HepG2 (cell line): ENCODE results near the gene MICALL2. TPM values are rescaled to one million over a fixed set of nuclear protein-coding genes. Genes with fewer than 3 reads are reported as not detected.

ENCODE experiments used
- AHR ChIP-seq: IDR thresholded peaks from 2 replicates; pipeline ENCODE4 v1.6.1; 2018; ENCODE audit warnings: missing genetic modification reagents, missing compliant biosample characterization
- ATF7 ChIP-seq, 2 experiments: fragments of 450-650 bp in 1 of 2; sonication (generic) in 1 of 2; formaldehyde crosslinking in 1 of 2; IDR thresholded peaks; 2 replicates each; pipeline versions ENCODE4 v1.4.0 to v1.6.1; 2016 to 2020; ENCODE audit warnings: antibody characterized with exemption in 1 of 2, mild to moderate bottlenecking in 1 of 2, missing genetic modification reagents in 1 of 2
- BATF2 ChIP-seq: sonication (generic); formaldehyde crosslinking; IDR thresholded peaks from 2 replicates; pipeline ENCODE4 v1.8.0; 2022; ENCODE audit warnings: mild to moderate bottlenecking, missing genetic modification reagents, moderate library complexity
- CAMTA2 ChIP-seq: sonication (generic); formaldehyde crosslinking; IDR thresholded peaks from 2 replicates; pipeline ENCODE4 v1.4.0; 2020; ENCODE audit warnings: mild to moderate bottlenecking, missing genetic modification reagents, borderline replicate concordance
- CBX5 ChIP-seq: sonication (generic); formaldehyde crosslinking; IDR thresholded peaks from 2 replicates; pipeline ENCODE4 v1.4.0; 2020; ENCODE audit warnings: missing genetic modification reagents, borderline replicate concordance
- GABPA ChIP-seq, 2 experiments: IDR thresholded peaks; 2 replicates each; pipeline ENCODE4 v1.6.1; 2011 to 2016; ENCODE audit warnings: low read depth in 2 of 2, low read length in 1 of 2, missing biosample characterization in 1 of 2, missing genetic modification characterization in 1 of 2
- HOXA9 ChIP-seq: sonication (generic); formaldehyde crosslinking; IDR thresholded peaks from 2 replicates; pipeline ENCODE4 v1.8.1; 2022; ENCODE audit warnings: missing genetic modification reagents, mild to moderate bottlenecking, moderate library complexity, borderline replicate concordance
- IKZF5 ChIP-seq: IDR thresholded peaks from 2 replicates; pipeline ENCODE4 v1.6.1; 2018; ENCODE audit warnings: missing genetic modification reagents, mild to moderate bottlenecking, missing compliant biosample characterization
- KLF13 ChIP-seq: sonication (generic); formaldehyde crosslinking; IDR thresholded peaks from 2 replicates; pipeline ENCODE4 v1.4.0; 2020; ENCODE audit warnings: mild to moderate bottlenecking, missing genetic modification reagents
- MAZ ChIP-seq, 2 experiments: sonication (generic) in 1 of 2; formaldehyde crosslinking in 1 of 2; IDR thresholded peaks; 2 replicates each; pipeline versions ENCODE4 v1.5.0 to v1.6.1; 2012 to 2020; ENCODE audit warnings: low read depth in 2 of 2, mild to moderate bottlenecking in 2 of 2, borderline replicate concordance in 1 of 2, improper control_type of control experiment in 1 of 2, low read length in 1 of 2, missing genetic modification reagents in 1 of 2, moderate library complexity in 1 of 2
- MIER3 ChIP-seq: IDR thresholded peaks from 2 replicates; pipeline ENCODE4 v1.6.1; 2016; ENCODE audit warnings: missing compliant biosample characterization, borderline replicate concordance
- RNF2 ChIP-seq: fragments of 450-650 bp; conservative IDR thresholded peaks from 2 replicates; pipeline ENCODE4 v1.6.1; 2016; ENCODE audit warnings: low read depth
- SNAI1 ChIP-seq: sonication (generic); formaldehyde crosslinking; IDR thresholded peaks from 2 replicates; pipeline ENCODE4 v1.5.0; 2020; ENCODE audit warnings: mild to moderate bottlenecking, missing genetic modification reagents, borderline replicate concordance
- TAF1 ChIP-seq: sonication (generic); formaldehyde crosslinking; IDR thresholded peaks from 2 replicates; pipeline ENCODE4 v1.4.0; 2020; ENCODE audit warnings: missing genetic modification reagents
- TAF15 ChIP-seq: fragments of 200-400 bp; formaldehyde crosslinking; IDR thresholded peaks from one replicate; pipeline ENCODE4 v1.6.1; 2018; ENCODE audit warnings: mild to moderate bottlenecking, low read depth, low read length; ENCODE audit not compliant: poor library complexity, severe bottlenecking
- TBL1XR1 ChIP-seq: fragments of 150-350 bp; IDR thresholded peaks from 2 replicates; pipeline ENCODE4 v1.6.1; 2014; ENCODE audit warnings: borderline replicate concordance, low read length; ENCODE audit not compliant: partially characterized antibody
- TOE1 ChIP-seq: sonication (generic); formaldehyde crosslinking; IDR thresholded peaks from 2 replicates; pipeline ENCODE4 v1.4.0; 2020; ENCODE audit warnings: mild to moderate bottlenecking, missing genetic modification reagents
- WIZ ChIP-seq: sonication (generic); formaldehyde crosslinking; IDR thresholded peaks from 2 replicates; pipeline ENCODE4 v1.5.1; 2020; ENCODE audit warnings: mild to moderate bottlenecking, missing genetic modification reagents
- ZBTB33 ChIP-seq: sonication (generic); formaldehyde crosslinking; IDR thresholded peaks from 2 replicates; pipeline ENCODE4 v1.4.0; 2020; ENCODE audit warnings: missing genetic modification reagents
- ZBTB38 ChIP-seq: sonication (generic); formaldehyde crosslinking; IDR thresholded peaks from 2 replicates; pipeline ENCODE4 v1.5.1; 2020; ENCODE audit warnings: mild to moderate bottlenecking, missing genetic modification reagents
- ZBTB49 ChIP-seq: sonication (generic); formaldehyde crosslinking; IDR thresholded peaks from 2 replicates; pipeline ENCODE4 v1.4.0; 2020; ENCODE audit warnings: missing genetic modification reagents, borderline replicate concordance
- ZEB1 ChIP-seq: IDR thresholded peaks from 2 replicates; pipeline ENCODE4 v1.6.1; 2012; ENCODE audit warnings: mild to moderate bottlenecking, low read depth, inconsistent platforms; ENCODE audit not compliant: insufficient replicate concordance
- ZNF317 ChIP-seq: sonication (generic); formaldehyde crosslinking; IDR thresholded peaks from 2 replicates; pipeline ENCODE4 v1.5.0; 2020; ENCODE audit warnings: mild to moderate bottlenecking, missing genetic modification reagents
- ZNF672 ChIP-seq: sonication (generic); formaldehyde crosslinking; IDR thresholded peaks from 2 replicates; pipeline ENCODE4 v1.8.1; 2022; ENCODE audit warnings: missing genetic modification reagents
- polyA plus RNA-seq, 8 experiments: library from polyadenylated mRNA; depleted of rRNA in 3 of 8; stranded (reverse) in 7 of 8; unstranded in 1 of 8; fragments of >200 nt; fragmentation: Illumina TruSeq in 4 of 8; extraction: Trizol in 4 of 8; gene quantifications; 2 replicates each; pipeline versions ENCODE4 v1.2.1 to v1.2.3, GENCODE V29; 2011 to 2016; ENCODE audit warnings: low read depth in 4 of 8, missing spikeins in 1 of 8, mixed read lengths in 1 of 8; ENCODE audit not compliant: insufficient read depth in 1 of 8
- total RNA-seq, 5 experiments: library from RNA; depleted of rRNA; stranded (reverse); fragments of >200 nt; fragmentation: Illumina TruSeq; extraction: Trizol; gene quantifications; 2 replicates each; pipeline ENCODE4 v1.2.3, GENCODE V29; 2016; ENCODE audit warnings: low read depth in 1 of 5

MICALL2 gene
- total and polyA plus RNA-seq, 2 of the 13 experiments (the other 11 are each of a cell fraction or from before 2014, with no cell fraction given): 5.8 to 12.4 TPM

- TF ChIP-seq ZBTB33 (no peak), ZBTB49 (CRISPR knock-in tag) (no peak), CBX5 (CRISPR knock-in tag) (no peak), ATF7 (IDR thresholded peaks at IDR 0.05) (no peak), ATF7 (CRISPR knock-in tag; IDR thresholded peaks at IDR 0.05) (no peak), ZEB1 (no peak), RNF2 (no peak), MAZ (IDR thresholded peaks at IDR 0.05; ENCODE audit: borderline replicate concordance, low read depth, low read length) (no peak), MAZ (CRISPR knock-in tag; IDR thresholded peaks at IDR 0.05; ENCODE audit: low read depth) (no peak), SNAI1 (CRISPR knock-in tag) (no peak), TAF15 (no peak), HOXA9 (no peak), ZNF317 (CRISPR knock-in tag) (no peak), GABPA (IDR thresholded peaks at IDR 0.05; ENCODE audit: low read depth, low read length) (no peak), GABPA (CRISPR knock-in tag; IDR thresholded peaks at IDR 0.05; ENCODE audit: low read depth) (peak; percentile 49; the same call in 1 of the 2 replicates), ZNF672 (no peak), CAMTA2 (CRISPR knock-in tag) (no peak), KLF13 (0 out of 2 replicates have a peak, but pooled peaks have one; percentile 29), MIER3 (CRISPR knock-in tag) (no peak), ZBTB38 (no peak), IKZF5 (CRISPR knock-in tag) (no peak), TOE1 (CRISPR knock-in tag) (no peak), BATF2 (CRISPR knock-in tag) (no peak), AHR (CRISPR knock-in tag) (no peak), TAF1 (CRISPR knock-in tag) (peak; percentile 24; the same call in 1 of the 2 replicates), WIZ (CRISPR knock-in tag) (no peak), TBL1XR1 (no peak)
Observed at GRCh38 chr7:1428941-1429501, 30.2 kb downstream of the MICALL2 start (continued).
